NCI-H2196 treated with DMSO at 0.1 percent for 48 hours (cell line): ENCODE measurements around the gene WDR6.

Experiments used
- DNase-seq: peaks from one replicate; lab custom pipeline; 2025; ENCODE audit not compliant: unreplicated experiment; lab: John Stamatoyannopoulos, UW

WDR6 gene

DNA sequence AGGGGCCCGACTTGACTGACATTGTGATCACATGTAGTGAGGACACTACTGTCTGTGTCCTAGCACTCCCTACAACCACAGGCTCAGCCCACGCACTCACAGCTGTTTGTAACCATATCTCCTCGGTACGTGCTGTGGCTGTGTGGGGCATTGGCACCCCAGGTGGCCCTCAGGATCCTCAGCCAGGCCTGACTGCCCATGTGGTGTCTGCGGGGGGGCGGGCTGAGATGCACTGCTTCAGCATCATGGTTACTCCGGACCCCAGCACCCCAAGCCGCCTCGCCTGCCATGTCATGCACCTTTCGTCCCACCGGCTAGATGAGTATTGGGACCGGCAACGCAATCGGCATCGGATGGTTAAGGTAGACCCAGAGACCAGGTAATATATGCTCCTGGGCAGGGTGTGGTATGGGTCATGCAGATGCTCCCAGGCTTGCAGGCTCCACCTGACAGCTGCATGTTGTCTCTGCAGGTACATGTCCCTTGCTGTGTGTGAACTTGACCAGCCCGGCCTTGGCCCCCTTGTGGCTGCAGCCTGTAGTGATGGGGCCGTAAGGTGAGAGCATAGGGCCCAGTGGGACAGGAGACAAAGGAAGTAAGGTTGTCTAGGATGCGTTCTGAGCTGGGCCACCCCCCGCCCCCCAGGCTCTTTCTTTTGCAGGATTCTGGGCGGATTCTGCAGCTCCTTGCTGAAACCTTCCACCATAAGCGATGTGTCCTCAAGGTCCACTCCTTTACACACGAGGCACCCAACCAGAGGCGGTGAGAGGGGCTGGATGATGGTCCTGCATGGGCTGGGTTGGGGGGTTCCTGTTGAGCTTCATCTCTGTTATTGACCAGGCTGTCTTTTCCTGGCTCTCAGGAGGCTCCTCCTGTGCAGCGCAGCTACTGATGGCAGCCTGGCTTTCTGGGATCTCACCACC is 6.8 kb downstream of the WDR6 start:
- DNase-seq = no peak

DNA sequence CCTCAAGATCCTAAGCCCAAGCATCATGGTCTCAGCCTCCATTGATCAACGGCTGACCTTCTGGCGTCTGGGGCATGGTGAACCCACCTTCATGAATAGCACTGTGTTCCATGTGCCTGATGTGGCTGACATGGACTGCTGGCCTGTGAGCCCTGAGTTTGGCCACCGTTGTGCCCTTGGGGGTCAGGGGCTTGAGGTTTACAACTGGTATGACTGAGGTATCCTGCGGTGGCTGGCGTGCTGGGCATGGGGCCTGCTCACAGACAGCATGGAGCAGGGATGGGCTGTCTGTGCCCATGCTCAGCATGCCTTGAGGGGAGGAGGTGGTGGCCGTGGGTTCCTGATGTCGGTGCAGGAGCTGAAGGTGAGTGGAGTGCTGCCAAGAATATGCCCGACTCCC is 7.9 kb downstream of the WDR6 start:
- no peak for DNase-seq

DNA sequence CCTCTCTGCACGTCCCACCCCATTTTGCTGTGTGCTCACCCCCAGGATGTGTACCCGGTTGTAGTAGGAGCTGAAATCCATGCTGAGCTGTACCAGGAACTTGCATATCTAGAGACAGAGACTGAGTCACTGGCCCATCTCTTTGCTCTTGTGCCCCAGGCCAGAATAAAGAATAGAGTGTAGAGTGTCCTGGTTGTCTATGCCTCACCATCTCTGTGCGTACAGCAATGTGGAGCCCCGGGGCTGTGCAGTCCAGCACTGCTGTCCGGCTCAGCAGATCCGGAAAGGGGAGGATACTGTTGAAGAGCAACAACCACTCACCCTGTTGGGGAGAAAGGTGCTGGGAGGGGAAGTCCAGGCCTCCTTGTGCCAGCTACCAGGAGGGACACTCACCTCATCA is 8.6 kb downstream of the WDR6 start:
- no peak for DNase-seq

DNA sequence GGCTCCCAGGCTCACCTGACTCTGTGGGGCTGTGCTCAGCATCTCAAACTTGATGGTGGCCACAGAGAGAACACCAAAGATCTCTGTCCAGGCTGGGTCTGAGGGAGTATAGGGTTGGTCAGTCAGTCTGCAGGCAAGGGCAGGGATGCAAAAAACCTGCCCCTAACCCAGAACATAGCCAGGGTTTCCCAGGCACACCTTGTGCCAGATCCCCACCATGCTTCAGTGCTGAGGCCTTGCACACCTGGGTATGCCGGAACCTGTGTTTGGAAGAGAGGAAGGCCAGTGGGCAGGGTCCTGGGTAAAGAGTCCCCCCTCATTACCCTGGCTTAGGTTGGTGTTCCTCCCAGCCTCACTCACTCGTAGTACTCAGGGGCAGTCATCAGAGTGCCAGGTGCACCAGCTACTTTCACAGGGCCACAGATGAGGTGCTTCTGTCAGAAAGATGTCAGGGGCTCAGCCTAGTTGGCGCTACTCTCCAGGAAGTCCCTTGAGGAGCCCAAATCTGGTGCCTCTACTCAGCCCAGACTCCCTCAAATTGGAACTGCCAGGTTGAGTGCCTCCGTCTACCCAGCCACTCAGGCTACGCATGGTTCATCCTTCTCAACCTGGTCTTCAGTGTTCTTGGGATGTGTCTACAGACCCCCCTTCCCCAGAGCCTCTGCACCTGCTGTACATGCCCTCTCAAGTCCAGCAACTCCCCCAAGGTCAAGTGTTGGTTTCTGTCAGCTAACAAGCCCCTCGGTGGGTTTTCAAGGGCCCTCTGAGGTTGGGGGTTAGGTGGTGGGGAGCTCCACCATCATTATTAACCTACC is 9.4 kb downstream of the WDR6 start:
- no peak for DNase-seq

DNA sequence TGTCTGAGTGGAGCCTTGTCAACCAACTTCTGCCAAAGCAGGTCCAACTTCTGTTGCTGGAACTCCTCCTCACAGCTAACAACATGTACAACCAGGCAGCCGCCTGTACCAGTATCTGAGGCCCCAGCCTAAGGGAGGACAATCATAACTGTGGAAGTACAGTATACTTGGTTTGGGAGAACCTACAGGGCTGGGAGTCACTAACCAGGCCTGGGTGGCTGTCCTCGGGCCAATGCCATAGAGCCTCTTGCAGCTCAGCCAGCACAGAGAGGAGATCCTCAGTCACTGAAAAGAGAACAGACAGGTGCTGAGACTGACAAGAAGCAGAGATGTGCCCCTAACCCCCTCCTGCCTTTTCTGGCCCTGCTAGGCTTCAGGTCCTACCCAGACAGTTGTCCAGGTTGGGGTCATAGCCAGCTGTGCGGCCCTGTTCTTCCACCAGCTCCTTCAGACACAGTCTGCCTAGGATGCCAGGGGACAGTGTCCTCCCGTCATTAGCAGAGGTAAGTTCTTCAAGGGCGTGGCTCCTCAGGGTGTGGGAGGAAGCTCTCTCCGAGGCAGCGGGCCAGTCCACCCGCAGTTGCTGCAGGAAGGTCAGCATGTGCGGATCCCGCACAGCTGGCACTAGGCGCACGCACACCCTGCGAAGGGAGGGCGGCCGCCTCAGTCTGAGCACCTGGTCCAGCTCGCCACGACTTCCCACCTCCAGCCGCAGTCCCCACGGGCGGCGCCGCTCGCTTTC is 10.2 kb downstream of the WDR6 start:
- DNase-seq = no peak

DNA sequence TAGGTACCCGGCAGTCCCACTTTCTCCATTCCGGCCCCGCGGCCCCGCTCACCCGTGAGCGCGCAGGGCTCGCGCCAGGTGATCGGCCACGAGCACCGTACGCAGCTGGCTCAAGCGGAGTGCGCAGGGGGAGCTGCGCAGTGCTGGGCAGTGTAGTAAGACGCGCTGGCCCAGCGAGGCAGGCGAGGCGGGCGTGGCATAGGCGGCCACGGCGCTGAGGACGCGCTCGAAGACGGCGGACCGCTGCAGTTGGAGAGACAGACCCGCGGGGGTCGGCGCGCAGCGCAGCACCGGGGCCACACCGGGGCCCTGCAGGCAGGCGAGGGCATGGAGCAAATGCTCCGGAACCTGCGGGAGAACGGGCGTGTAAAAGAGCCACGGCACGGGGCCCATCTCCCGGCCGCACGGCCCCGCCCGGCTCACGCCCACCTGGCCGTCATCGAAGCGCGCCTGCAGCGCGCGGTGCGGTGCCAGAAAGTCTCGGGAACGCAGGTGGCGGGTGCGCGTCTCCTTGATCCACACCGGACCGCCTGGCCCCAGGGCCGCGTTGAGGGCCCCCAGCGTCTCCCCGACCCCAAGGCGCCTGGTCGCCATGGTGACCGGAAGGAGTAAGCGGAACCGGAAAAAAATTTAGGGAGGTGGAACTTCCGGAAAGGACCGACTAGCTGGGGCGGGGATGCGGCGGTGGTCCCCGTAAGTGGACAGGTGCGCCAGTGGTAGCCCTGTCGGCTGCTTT is 10.9 kb downstream of the WDR6 start, which contains the start of gene DALRD3:
Gene DALRD3 (minus strand): TSS at position 610 of the 736 bp plus-strand sequence. CDS start 16 bp downstream, at position 594.
- DNase-seq = peak; percentile 31

DNA sequence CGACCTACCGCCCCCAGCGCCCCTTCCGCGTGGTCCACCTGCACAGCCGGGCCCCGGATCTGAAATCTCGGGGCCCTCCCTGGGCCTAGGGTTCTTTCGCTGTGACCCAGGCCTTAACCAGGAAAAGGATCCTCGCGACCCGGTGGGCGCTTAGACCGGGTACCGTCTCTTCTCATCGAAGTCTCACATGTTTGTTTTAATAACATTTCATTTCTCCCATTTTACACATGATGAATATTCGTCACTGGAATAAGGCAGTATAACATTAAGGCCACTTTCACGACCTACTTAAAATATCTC is 11.5 kb downstream of the WDR6 start:
- DNase-seq = no peak

DNA sequence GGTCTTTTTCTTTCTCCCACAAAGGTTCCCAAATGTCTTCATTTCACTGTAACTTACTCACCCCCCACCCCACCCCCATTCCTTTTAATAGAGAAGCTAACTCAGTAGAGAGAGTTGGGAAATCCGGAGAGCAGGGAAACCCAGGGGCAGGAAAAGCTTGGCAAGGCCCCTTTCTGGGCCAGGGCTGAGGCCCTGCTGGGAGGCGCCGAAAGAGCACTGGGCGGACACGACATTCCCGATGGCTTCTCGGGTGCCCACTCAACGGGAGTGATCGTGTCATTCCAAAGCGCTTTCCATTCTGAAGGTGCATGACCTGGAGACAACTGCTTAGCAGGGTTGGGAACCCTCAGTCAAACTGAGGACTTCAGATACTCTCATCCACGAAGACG is 12.7 kb downstream of the WDR6 start:
- DNase-seq = no peak

DNA sequence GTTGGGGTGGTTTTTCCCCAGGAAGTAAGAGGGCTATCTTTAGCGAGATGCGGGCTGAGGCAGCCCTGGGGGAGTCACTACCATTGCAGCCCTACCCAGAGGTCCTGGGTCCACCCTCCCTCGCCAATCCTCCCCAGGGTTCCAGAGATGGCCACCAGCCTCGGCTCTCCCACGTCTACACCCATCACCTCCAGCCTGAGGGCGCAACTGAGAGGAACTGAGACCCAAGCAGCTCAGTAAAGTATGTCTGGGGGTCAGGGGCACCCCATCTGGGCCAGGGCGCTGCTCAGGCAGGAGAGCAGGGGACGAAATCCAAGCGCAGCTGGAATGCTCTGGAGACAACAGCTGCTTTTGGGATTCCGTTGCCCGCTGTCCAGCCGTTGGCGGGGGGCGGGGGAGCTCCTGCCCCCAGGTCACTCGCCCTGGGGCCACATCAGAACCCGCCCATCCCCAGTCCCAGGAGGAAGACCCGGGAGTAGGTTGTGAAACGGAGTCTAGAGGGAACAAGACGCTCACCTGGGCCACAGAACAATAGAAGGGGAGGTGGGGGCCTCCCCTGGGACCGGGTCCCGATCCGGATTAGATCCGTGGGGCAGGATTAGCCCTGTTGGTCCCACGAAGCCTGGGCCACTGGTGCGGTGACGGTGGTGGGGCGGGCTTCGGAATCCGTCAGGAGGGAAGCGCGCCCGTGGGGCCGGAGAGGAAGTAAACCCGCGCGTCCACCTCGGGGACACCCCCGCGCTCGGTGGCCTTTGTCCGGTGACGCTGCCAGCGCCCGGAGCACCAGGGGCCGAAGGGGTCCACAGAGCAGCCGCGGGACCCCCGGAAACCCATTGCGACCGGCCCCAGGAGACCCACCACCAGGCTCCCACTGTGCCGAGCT is 13.4 kb downstream of the WDR6 start:
- DNase-seq = no peak

DNA sequence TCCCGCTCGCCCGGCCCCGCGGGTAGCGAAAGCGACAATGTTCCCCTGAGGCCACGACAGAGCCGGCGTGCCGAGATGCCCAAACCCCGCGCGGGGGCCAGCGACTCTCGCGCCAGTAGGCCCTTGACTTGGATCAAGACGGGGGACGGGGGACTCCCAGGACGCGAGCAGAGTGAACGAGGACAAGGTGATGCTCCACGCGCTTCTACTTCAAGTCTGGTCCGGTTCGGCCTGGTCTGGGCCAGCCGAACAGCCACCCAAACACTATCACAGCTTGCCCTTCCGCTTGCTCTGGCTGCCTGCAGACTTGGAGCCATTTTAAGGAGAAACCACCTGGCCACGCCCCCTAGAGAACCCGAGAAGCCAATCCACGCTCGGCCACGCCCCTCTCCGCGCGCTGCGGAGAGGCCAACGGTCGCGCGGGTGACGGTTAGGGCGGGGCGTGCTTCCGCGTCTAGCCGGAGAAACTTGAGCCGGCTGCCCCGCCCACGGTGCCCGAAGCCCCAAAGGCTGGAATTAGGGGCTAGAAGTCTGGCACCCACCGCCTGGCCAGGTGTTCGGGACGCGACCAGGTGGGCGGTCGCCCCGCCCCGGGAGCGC is 14.1 kb downstream of the WDR6 start:
- peak; percentile 79 for DNase-seq

DNA sequence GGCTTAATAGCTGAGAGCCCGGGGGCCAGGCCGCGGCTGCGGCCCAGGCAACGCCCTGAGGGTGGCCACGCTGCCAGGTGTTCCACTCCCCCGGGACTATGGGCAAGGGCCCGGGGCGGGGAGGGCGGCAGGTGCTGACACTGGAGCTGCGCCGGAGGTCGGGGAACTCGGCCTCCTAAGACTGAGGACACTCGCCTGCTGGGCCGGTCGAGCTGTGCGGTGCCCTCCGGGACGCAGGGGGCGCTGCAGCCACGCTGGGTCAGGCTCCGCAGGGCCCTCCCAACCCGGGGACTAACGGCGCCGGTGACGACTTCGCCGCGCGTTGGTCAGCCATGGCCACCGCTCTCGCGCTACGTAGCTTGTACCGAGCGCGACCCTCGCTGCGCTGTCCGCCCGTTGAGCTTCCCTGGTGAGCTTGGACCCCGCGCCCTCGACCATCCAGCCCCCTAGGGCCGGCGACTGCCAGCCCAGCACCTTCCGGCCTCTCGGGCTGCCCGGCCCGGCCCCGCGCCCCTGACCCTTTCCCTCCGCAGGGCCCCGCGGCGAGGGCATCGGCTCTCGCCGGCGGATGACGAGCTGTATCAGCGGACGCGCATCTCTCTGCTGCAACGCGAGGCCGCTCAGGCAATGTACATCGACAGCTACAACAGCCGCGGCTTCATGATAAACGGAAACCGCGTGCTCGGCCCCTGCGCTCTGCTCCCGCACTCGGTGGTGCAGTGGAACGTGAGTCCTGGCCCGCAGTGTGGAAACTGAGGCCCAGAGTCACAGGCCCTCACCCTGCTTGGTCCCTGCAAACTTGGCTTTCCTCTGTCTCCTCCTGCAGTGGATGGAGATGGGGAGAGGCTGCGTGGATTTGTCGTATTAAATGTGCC is 14.9 kb downstream of the WDR6 start, which contains the start of gene NDUFAF3:
Gene NDUFAF3 (plus strand): TSS at position 309 of the 875 bp plus-strand sequence. CDS start 24 bp downstream, at position 333.
- peak; percentile 79 for DNase-seq

DNA sequence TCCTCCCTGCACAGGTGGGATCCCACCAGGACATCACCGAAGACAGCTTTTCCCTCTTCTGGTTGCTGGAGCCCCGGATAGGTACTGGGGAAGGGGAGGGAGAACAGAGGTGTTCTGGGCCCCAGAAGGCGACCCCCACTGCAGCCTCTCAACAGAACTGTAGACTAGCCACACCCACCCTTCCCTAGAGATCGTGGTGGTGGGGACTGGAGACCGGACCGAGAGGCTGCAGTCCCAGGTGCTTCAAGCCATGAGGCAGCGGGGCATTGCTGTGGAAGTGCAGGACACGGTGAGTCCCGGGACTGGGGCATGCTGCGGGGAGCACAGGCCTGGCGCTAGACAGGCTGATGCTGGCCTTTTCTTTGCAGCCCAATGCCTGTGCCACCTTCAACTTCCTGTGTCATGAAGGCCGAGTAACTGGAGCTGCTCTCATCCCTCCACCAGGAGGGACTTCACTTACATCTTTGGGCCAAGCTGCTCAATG is 15.5 kb downstream of the WDR6 start:
- no peak for DNase-seq

DNA sequence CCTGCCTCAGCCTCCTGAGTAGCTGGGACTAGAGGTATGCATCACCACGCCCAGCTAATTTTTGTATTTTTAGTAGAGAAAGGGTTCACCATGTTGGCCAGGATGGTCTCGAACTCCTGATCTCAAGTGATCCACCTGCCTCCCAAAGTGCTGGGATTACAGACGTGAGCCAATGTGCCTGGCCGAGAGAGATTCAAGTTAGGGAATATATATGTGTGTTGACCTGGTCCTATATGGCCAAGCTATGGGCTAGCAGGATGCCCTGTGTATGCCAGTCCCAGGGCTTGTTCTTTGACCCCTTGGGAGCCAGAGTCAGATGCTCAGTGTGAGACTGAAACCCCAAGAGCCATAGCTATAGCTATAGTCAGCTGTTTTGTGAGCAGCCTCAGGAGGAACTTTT is 16.6 kb downstream of the WDR6 start:
- DNase-seq = no peak

DNA sequence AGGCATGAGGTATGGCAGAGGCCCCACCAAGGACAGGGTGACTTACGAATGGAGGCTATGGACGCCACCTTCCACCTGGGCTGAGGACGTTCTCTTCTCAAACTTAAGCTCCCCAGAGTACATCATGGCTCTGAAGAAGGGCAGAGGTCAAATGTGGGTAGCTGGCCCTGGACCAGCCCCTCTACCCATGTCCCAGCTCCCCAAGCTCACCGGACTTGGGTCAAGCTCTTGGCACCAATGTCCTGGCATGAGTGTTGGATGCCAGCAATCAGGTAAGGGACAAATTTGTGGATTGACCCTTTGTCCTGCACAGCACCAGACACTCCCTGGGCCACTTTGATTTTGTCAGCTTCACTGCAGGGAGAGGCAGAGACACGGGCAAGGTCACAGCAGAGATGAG is 17.3 kb downstream of the WDR6 start:
- no peak for DNase-seq

DNA sequence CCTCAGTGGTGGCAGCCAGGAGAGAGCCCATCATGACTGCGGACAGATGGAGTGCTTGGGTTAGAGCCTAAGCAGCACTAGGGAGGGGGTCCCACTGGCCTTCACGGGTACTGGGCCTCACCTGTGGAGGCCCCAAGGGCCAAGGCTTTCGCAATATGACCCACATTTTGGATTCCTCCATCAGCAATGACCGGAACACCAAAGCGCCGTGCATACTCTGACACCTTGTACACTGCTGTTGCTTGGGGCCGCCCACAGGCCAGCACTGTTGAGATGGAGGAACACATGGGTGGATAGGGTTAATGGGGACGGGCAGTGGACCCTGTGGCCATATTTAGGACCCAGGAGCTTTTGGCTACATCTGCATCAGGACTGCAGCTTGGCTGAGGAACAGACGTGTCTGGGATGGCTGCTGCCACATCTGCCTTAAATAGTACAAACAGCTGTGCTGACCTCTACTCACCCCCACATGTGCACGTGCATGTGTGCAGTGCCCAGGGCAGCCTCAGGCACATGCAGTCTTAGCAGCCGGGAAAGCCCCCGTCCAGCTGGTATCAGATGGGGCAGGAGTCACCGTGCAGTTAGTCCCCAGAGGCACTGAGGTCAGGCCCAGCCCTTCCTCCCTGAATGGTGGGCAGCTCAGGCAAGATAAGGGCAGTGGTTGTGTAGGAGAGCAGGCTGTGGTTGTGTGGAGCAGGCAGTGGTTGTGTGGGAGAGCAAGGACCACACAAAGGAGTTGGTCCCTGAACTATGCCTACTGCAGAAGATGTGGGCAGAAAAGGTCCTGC is 18.0 kb downstream of the WDR6 start:
- no peak for DNase-seq

DNA sequence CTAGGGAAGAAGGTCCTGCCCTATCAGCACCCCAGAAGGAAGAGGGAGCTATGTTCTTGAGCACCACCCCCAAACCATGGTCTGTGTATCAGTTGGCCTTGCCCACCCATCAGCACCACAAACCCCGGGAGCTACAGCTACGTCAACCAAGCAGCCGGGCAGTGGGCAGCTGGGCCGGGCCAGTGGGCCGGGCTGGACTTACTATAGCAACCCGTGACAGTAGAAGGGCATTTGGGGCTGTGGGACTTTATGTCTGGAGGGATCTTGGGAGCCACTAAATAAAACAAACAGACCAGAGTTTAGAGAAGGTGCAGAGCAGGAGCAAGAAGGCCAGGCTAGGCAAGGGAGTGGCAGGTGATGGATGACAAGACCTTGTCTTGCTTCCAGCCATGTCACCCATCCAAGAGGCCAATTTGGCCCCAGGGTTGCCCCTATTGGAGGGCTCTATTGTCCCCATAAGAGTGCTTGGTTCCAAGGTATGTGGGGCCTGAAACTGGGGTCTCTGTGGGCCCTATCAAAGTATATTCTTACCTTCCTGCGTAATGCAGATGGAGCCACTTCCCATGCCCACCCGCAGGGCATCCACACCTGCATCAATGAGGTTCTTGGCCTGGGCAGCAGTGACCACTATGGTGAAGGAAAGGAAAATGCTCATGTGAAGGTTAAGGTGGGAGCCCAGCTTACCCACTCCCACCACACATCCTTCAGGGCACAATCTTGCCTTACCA is 18.8 kb downstream of the WDR6 start:
- DNase-seq = no peak

DNA sequence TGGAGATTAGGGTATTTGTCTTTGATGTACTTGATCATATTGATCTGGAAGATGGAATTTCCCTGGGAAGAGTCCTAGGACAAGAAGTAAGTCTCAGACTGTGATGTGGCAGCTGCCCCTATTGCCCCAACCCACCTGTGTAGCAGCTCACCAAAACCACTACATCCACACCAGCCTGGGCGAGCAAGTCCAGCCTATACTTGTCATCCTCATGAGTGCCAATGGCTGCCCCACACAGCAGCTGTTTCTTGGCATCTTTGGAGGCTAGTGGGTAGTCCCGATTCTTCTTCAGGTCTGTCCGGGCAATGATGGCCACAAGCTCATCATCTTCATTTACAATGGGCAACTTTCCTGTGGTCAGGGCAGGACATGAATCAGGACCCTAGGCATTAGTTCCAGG is 19.3 kb downstream of the WDR6 start:
- DNase-seq = no peak
